ENCODE measurements around the gene GRID1. TPM values are rescaled to one million over a fixed set of nuclear protein-coding genes. Genes with fewer than 3 reads are reported as not detected.

The GRID1 gene
- total RNA-seq, 1 donor from 2014 or later = 1.1 TPM

- DNase-seq (ENCODE audit: low read depth, low spot score) = no peak
- Mint-ChIP-seq H3K4me1 (no peaks in the 10 kb centered on the region), H3K4me3 (no peak overlapping the region), H3K36me3 (ENCODE audit: low read depth) (no peaks in the 10 kb centered on the region), H3K27me3 (ENCODE audit: low read depth) (peaks cover 16% of the 10 kb centered on the region), H3K9me3 (no peaks in the 10 kb centered on the region), H3K27ac (ENCODE audit: unreplicated experiment) (no peak overlapping the region)
- TF ChIP-seq CTCF (conservative IDR thresholded peaks at IDR 0.05) = no peak
Observed at GRCh38 chr10:86287110-86287793, 79.3 kb downstream of the GRID1 start.

- Mint-ChIP-seq H3K9me3 (no peaks in the 10 kb centered on the region), H3K4me1 (no peaks in the 10 kb centered on the region), H3K27ac (ENCODE audit: unreplicated experiment) (no peak overlapping the region), H3K36me3 (ENCODE audit: low read depth) (no peaks in the 10 kb centered on the region), H3K27me3 (ENCODE audit: low read depth) (peaks cover 16% of the 10 kb centered on the region), H3K4me3 (no peak overlapping the region)
- TF ChIP-seq CTCF (conservative IDR thresholded peaks at IDR 0.05) = no peak
- DNase-seq (ENCODE audit: low read depth, low spot score) = no peak
Observed at GRCh38 chr10:86286236-86287109, 80.1 kb downstream of the GRID1 start.

GRCh38 chr10:86285136-86285790, 81.3 kb downstream of the GRID1 start:
- H3K9me3 Mint-ChIP-seq = peaks cover under 1% of the 10 kb centered on the region
- no peak overlapping the region for H3K4me3 Mint-ChIP-seq
- peaks cover 19% of the 10 kb centered on the region for H3K27me3 Mint-ChIP-seq (ENCODE audit: low read depth)
- no peak for DNase-seq (ENCODE audit: low read depth, low spot score)
- no peak overlapping the region for H3K27ac Mint-ChIP-seq (ENCODE audit: unreplicated experiment)
- no peaks in the 10 kb centered on the region for H3K36me3 Mint-ChIP-seq (ENCODE audit: low read depth)
- no peak for TF ChIP-seq CTCF (conservative IDR thresholded peaks at IDR 0.05)
- H3K4me1 Mint-ChIP-seq = no peaks in the 10 kb centered on the region

GRCh38 chr10:86284355-86285105, 82.1 kb downstream of the GRID1 start:
- H3K4me3 Mint-ChIP-seq = no peak overlapping the region
- peaks cover 21% of the 10 kb centered on the region for H3K27me3 Mint-ChIP-seq (ENCODE audit: low read depth)
- H3K27ac Mint-ChIP-seq (ENCODE audit: unreplicated experiment) = peak overlapping the region; percentile 50
- no peaks in the 10 kb centered on the region for H3K4me1 Mint-ChIP-seq
- DNase-seq (ENCODE audit: low read depth, low spot score) = no peak
- no peak for TF ChIP-seq CTCF (conservative IDR thresholded peaks at IDR 0.05)
- no peaks in the 10 kb centered on the region for H3K36me3 Mint-ChIP-seq (ENCODE audit: low read depth)
- peaks cover 3% of the 10 kb centered on the region for H3K9me3 Mint-ChIP-seq

Data from neural crest cell (in vitro differentiated cells).